HG03521 (cell line): ENCODE data around the gene SLC18A3.

Source experiments
- ATAC-seq: cut with Tn5 transposase; IDR thresholded peaks from one replicate; pipeline ENCODE4 v1.9.1; 2021; ENCODE audit warnings: mild to moderate bottlenecking, moderate library complexity; ENCODE audit not compliant: unreplicated experiment

The SLC18A3 gene

GRCh38 chr10:49610458-49611165 is 502 bp downstream of the SLC18A3 start:
- ATAC-seq, result no peak

DNA sequence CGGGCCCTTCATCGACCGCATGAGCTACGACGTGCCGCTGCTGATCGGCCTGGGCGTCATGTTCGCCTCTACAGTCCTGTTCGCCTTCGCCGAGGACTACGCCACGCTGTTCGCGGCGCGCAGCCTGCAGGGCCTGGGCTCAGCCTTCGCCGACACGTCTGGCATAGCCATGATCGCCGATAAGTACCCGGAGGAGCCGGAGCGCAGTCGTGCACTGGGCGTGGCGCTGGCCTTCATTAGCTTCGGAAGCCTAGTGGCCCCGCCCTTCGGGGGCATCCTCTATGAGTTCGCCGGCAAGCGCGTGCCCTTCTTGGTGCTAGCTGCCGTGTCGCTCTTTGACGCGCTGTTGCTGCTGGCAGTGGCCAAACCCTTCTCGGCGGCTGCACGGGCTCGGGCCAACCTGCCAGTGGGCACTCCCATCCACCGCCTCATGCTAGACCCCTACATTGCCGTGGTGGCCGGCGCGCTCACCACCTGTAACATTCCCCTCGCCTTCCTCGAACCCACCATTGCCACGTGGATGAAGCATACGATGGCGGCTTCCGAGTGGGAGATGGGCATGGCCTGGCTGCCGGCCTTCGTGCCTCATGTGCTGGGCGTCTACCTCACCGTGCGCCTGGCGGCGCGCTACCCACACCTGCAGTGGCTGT is 1.2 kb downstream of the SLC18A3 start:
- no peak for ATAC-seq

- ATAC-seq, result no peak
Measured at GRCh38 chr10:49611816-49612512, 1.9 kb downstream of the SLC18A3 start.

DNA sequence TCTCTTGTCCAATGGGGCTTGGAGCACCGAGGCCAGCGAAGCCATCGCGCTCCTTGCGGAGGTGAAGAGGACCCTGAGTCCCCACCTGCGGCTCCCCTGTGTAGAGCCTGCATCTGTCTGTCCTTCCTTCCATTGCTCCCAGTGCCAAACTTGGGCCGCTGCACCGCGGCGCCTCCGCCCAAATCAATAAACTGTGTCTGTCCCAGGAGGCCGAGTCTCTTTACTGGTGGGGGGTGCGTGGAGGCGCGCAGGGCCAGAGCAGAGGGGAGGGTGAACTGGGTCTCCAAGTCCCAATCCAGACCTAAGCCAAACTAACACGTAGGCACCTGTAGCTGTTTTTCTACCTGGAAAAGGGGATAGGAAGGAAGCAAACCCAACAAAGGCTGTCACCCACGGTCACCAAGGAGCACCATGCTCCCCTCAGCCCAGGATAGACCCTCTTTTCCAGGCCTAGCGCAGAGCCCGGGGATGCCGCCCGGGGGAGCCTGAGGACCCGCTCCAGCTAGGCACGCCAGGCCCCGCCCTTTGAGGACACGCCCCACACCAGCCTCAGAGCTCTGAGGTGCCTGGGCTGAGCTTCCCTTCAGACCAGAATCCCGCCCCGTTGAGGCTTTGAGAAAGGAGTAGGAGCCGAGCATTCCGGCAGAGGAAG is 2.5 kb downstream of the SLC18A3 start:
- no peak for ATAC-seq

DNA sequence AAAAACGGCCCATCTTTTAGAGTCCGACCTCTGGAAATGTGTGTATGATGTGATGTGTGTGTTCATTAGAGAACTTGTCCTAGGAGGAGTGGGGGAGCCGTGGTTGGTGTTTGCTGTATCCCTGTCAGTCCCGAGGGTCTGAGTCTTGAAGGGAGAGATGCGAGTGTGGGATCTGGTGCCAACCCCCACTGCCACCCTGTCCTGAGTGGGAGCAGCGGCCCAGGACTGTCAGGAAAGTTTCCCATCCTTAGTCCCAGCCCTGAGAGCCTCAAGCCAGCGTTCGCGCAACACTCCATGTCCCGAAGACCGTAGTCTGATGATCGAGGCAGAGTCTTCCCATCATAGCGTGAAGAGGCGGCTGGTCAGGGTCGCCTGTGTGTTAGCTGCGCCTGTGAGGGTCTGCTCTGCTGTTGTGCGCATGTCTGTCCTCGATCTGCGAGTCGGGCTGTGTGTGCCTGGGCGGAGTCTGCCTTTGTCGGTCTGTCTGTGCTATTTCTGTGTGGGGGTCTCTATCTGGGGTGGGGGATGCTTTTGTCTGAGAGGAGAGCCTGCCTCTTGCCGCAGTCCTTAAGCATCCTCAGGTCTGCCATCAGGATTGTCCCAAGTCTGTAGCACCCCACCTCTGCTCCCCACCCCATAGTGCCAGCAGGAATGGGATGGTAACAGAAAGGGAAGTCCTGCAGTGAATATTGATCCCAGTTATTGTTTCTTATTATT is 3.2 kb downstream of the SLC18A3 start:
- ATAC-seq, result no peak

DNA sequence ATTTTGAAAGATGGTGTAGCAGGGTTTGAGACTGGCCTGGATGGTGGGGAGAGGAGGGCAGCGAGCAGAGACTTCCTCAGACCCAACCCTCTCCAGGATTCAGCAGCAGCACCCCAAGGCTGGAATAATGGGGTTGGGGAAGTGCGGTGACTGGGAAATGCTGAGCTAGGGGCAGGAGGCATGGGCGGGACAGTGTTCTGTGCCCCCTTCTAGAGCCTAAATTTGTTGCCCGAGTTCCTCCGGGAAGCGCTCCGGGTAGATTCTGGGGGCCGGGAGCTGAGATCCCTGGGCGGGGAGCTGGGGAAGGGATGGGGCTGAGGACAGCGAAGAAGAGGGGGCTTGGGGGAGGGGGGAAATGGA is 3.8 kb downstream of the SLC18A3 start, which contains the start of gene CHAT:
TSS of gene CHAT (plus strand) at position 156 of the 360 bp plus-strand sequence. CDS start at position 309, 153 bp downstream.
- ATAC-seq, result no peak

DNA sequence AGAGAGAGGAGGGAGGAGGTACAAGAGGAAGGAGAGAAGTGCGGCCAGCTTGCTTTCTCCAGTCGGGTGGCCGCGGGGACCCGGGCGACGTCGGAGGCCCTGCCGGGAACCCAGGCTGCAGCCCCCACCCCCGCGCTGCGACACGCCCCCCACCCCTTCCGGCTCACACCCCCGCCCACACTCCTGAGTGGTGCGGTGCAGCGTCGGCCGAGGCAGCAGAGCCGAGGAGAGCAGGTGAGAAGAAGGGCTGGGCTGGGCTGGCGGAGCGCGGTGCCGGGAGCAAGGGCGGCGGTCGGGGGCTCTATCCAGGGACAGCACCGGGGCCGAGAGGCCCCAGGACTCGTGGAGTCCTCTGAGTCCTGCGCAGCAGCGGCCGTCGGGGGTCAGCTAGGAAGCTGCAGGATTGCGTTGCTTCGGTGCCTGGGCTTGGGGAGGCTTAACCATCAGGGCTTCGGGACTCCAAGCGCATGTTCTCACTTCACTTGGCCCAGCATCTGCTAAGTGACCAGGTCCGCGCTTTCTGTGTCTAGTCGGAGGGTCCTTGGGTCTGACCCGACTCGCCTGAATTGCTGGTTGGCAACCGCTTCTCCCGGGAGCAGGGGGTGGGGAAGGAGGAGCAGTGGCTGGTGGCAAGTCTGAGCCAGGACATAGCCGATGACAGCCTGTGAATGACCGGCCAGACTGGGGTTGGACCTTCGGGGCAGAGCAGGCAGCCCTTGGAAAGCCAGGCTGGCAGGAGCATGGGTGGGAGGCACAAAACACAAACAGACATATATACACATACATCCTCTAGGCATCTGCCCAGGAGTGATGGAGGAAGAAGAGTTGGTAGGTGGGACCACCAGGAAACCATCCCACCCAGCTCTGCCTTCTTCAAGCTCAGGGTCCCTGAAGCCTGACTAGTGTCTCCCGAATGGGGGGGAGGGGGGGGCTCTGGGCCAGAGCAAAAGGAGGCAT is 4.4 kb downstream of the SLC18A3 start:
- no peak for ATAC-seq

GRCh38 chr10:49615213-49615612 is 5.1 kb downstream of the SLC18A3 start:
- ATAC-seq, result no peak

DNA sequence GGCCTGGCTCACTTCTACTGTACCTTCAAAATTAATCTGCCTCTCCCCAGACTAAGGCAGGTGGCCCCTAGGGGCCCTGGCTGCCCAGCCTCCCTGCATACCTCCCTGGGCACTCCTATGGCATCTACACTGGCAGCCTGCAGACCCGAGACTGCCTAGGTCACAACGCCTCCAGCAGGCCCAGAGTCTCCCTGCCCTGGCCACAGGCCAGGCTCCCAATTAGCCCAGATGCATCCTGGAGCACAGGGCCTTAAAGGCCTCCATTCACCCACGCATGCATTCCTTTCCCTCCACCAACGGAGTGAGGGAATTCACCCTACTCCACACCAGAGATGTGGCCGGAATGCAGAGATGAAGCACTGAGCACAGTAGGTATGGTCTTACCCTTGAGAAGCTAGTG is 5.6 kb downstream of the SLC18A3 start:
- ATAC-seq, result no peak

GRCh38 chr10:49616421-49617101 is 6.5 kb downstream of the SLC18A3 start:
- no peak for ATAC-seq

- no peak for ATAC-seq
Measured at GRCh38 chr10:49617121-49618020, 7.3 kb downstream of the SLC18A3 start.

GRCh38 chr10:49618821-49619220 is 8.7 kb downstream of the SLC18A3 start:
- ATAC-seq, result no peak

DNA sequence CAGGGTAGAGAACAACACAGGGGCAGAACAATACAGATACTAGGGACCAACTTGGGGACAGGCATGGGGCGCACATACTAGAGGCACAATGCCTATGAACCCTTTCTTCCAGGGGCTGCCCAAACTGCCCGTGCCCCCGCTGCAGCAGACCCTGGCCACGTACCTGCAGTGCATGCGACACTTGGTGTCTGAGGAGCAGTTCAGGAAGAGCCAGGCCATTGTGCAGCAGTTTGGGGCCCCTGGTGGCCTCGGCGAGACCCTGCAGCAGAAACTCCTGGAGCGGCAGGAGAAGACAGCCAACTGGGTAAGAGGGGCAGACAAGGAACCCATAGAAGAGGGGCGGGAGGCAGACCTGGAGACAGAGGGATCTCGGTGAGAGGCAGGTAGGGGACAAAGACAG is 9.5 kb downstream of the SLC18A3 start:
- ATAC-seq, result no peak

- no peak for ATAC-seq
Measured at GRCh38 chr10:49620286-49620810, 10.2 kb downstream of the SLC18A3 start.

GRCh38 chr10:49620841-49621378 is 10.8 kb downstream of the SLC18A3 start:
- no peak for ATAC-seq

GRCh38 chr10:49621561-49621960 is 11.5 kb downstream of the SLC18A3 start:
- ATAC-seq, result no peak
